ENCODE measurements around the gene RELB. TPM values are rescaled to one million over a fixed set of nuclear protein-coding genes. Genes with fewer than 3 reads are reported as not detected.

RELB gene
- total and polyA plus RNA-seq, 3 donors from 2014 or later, result 9.1 to 10.1 (median 9.7) TPM

- Histone ChIP-seq H3K9me3 (no peaks in the 10 kb centered on the region), H3K36me3 (ENCODE audit: low read depth, missing control alignments) (no peaks in the 10 kb centered on the region), H3K27me3 (no peaks in the 10 kb centered on the region), H3K27ac (no peak overlapping the region), H3K4me1 (peaks cover 7% of the 10 kb centered on the region), H3K4me3 (no peak overlapping the region)
- TF ChIP-seq, protein P1, sequence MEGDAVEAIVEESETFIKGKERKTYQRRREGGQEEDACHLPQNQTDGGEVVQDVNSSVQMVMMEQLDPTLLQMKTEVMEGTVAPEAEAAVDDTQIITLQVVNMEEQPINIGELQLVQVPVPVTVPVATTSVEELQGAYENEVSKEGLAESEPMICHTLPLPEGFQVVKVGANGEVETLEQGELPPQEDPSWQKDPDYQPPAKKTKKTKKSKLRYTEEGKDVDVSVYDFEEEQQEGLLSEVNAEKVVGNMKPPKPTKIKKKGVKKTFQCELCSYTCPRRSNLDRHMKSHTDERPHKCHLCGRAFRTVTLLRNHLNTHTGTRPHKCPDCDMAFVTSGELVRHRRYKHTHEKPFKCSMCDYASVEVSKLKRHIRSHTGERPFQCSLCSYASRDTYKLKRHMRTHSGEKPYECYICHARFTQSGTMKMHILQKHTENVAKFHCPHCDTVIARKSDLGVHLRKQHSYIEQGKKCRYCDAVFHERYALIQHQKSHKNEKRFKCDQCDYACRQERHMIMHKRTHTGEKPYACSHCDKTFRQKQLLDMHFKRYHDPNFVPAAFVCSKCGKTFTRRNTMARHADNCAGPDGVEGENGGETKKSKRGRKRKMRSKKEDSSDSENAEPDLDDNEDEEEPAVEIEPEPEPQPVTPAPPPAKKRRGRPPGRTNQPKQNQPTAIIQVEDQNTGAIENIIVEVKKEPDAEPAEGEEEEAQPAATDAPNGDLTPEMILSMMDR (IDR thresholded peaks at IDR 0.05), result no peak
- no peak for TF ChIP-seq POLR2A (IDR thresholded peaks at IDR 0.05)
- intact Hi-C loops (cut with DNase I; ENCODE audit: low total_unique reads), result no loop called here
- 88 to 97% methylated on average over 3 to 7 of the region's 7 CpGs for WGBS, 2 donors
- no peak for DNase-seq
These were observed 14.9 kb upstream of the RELB start for GRCh38 chr19:44986389-44986788.

GRCh38 chr19:44987148-44987675 is 14.1 kb upstream of the RELB start:
- Histone ChIP-seq H3K27ac (no peak overlapping the region), H3K4me3 (no peak overlapping the region), H3K36me3 (ENCODE audit: low read depth, missing control alignments) (no peaks in the 10 kb centered on the region), H3K27me3 (no peaks in the 10 kb centered on the region), H3K9me3 (no peaks in the 10 kb centered on the region), H3K4me1 (peaks cover 7% of the 10 kb centered on the region)
- WGBS, 2 donors, result 84 to 89% methylated on average over 10 to 20 of the region's 20 CpGs
- TF ChIP-seq, protein P1 (IDR thresholded peaks at IDR 0.05), result no peak
- no peak for DNase-seq
- intact Hi-C loops (cut with DNase I; ENCODE audit: low total_unique reads), result no loop called here

DNA sequence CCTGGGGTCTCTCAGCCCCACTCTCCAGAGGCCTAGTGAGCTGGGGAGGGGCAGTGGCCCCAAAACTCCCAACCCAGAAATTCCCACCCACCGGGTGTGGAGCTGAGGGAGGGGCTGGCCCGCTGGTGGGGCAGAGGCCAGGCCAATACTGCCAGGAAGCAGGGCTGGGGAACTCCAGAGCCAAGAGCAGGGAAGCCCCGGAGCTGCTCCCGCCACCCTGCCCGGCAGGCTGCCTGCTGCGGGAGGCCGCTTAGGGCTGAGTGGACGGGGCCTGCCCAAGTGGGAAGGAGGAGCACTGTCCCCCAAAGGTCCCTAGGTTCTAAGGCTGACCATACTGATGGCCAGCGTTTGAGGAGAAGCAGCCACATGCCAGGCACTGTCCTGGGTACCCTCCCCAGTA is 13.0 kb upstream of the RELB start:
- WGBS, 2 donors, result 73 to 100% methylated on average over 1 to 9 of the region's 9 CpGs
- Histone ChIP-seq H3K27ac (no peak overlapping the region), H3K4me3 (no peak overlapping the region), H3K36me3 (ENCODE audit: low read depth, missing control alignments) (no peaks in the 10 kb centered on the region), H3K9me3 (no peaks in the 10 kb centered on the region), H3K4me1 (peaks cover 7% of the 10 kb centered on the region), H3K27me3 (no peaks in the 10 kb centered on the region)
- DNase-seq, result no peak
- TF ChIP-seq, protein P1 (IDR thresholded peaks at IDR 0.05), result no peak
- no peak for TF ChIP-seq POLR2A (IDR thresholded peaks at IDR 0.05)
- intact Hi-C loops (cut with DNase I; ENCODE audit: low total_unique reads), result no loop called here

- Histone ChIP-seq H3K36me3 (ENCODE audit: low read depth, missing control alignments) (no peaks in the 10 kb centered on the region), H3K4me1 (peaks cover 7% of the 10 kb centered on the region), H3K4me3 (no peak overlapping the region), H3K9me3 (no peaks in the 10 kb centered on the region), H3K27ac (no peak overlapping the region), H3K27me3 (no peaks in the 10 kb centered on the region)
- peak; percentile 73 for DNase-seq
- no peak for TF ChIP-seq POLR2A (IDR thresholded peaks at IDR 0.05)
- TF ChIP-seq, protein P1 (IDR thresholded peaks at IDR 0.05), result peak in 2 of 3 experiments; percentile 19 to 42
- 72 to 73% methylated on average over 10 to 15 of the region's 15 CpGs for WGBS, 2 donors
- intact Hi-C loops (cut with DNase I; ENCODE audit: low total_unique reads), result no loop called here
These were observed 12.2 kb upstream of the RELB start for GRCh38 chr19:44988896-44989556.

GRCh38 chr19:44990459-44990858 is 10.8 kb upstream of the RELB start:
- Histone ChIP-seq H3K4me3 (no peak overlapping the region), H3K27me3 (no peaks in the 10 kb centered on the region), H3K9me3 (no peaks in the 10 kb centered on the region), H3K27ac (no peak overlapping the region), H3K4me1 (peaks cover 7% of the 10 kb centered on the region), H3K36me3 (ENCODE audit: low read depth, missing control alignments) (no peaks in the 10 kb centered on the region)
- no peak for DNase-seq
- intact Hi-C loops (cut with DNase I; ENCODE audit: low total_unique reads), result no loop called here
- 78 to 88% methylated on average over 11 to 14 of the region's 14 CpGs for WGBS, 2 donors
- no peak for TF ChIP-seq POLR2A (IDR thresholded peaks at IDR 0.05)
- TF ChIP-seq, protein P1 (IDR thresholded peaks at IDR 0.05), result no peak
